Gastrocnemius medialis (tissue), 4 donors: Measurements from ENCODE around the gene CCL1. TPM values are rescaled to one million over a fixed set of nuclear protein-coding genes. Genes with fewer than 3 reads are reported as not detected.

Experiments
- ATAC-seq, 2 donors: fragments of 150-250 bp; one replicate each; pipeline ENCODE4 v1.9.1; 2016
- DNase-seq, 2 donors: peaks; one replicate each; pipeline ENCODE4 v3.0.0-alpha.2; 2019
- H3K27ac ChIP-seq, 4 donors: fragments of 200-600 bp; sonication (generic); 1 replicate in 1 of 4; 2 replicates in 3 of 4; pipeline ENCODE4 v1.5.1; 2016 to 2018; ENCODE audit warnings: mild to moderate bottlenecking in 2 of 4, moderate library complexity in 1 of 4
- H3K27me3 ChIP-seq, 3 donors: fragments of 200-600 bp; sonication (generic) in 2 of 3; 1 replicate in 1 of 3; 2 replicates in 2 of 3; pipeline versions ENCODE4 v1.5.1 to v1.6.0; 2016 to 2019; ENCODE audit warnings: mild to moderate bottlenecking in 1 of 3, moderate library complexity in 1 of 3
- H3K36me3 ChIP-seq, 2 donors: fragments of 200-600 bp; sonication (generic) in 1 of 2; one replicate each; pipeline ENCODE4 v1.5.1; 2017 to 2018
- H3K4me1 ChIP-seq, 2 donors: fragments of 200-600 bp; sonication (generic) in 1 of 2; one replicate each; pipeline ENCODE4 v1.5.1; 2016 to 2017; ENCODE audit warnings: mild to moderate bottlenecking in 2 of 2
- H3K4me3 ChIP-seq, 4 donors: fragments of 200-600 bp; sonication (generic) in 3 of 4; 1 replicate in 1 of 4; 2 replicates in 3 of 4; pipeline ENCODE4 v1.5.1; 2016 to 2019; ENCODE audit warnings: mild to moderate bottlenecking in 2 of 4
- H3K9me3 ChIP-seq, 3 donors: fragments of 200-600 bp; sonication (generic) in 2 of 3; 1 replicate in 1 of 3; 2 replicates in 2 of 3; pipeline ENCODE4 v1.5.1; 2016 to 2019
- CTCF ChIP-seq, 5 experiments: fragments of 450-650 bp in 3 of 5; fragments of 200-600 bp in 2 of 5; sonication (generic) in 2 of 5; IDR thresholded peaks in 4 of 5; conservative IDR thresholded peaks in 1 of 5; 1 replicate in 4 of 5; 2 replicates in 1 of 5; pipeline ENCODE4 v1.5.1; 2016 to 2019; ENCODE audit warnings: antibody characterized with exemption in 5 of 5, mild to moderate bottlenecking in 3 of 5, moderate library complexity in 3 of 5
- POLR2A ChIP-seq, 2 donors: fragments of 450-650 bp; IDR thresholded peaks; one replicate each; pipeline ENCODE4 v1.6.1; 2017; ENCODE audit warnings: antibody characterized with exemption in 2 of 2, mild to moderate bottlenecking in 2 of 2, moderate library complexity in 2 of 2
- in situ Hi-C, 4 donors: fragments of 200-750 bp; cut with MboI; loops; one replicate each; pipeline versions ENCODE4 v1.15.0 to v1.8.0; 2017; ENCODE audit warnings: low sequenced_read_pairs in 4 of 4
- intact Hi-C: fragments of 100-400 bp; cut with DNase I; formaldehyde crosslinking; loops from one replicate; pipeline ENCODE4 v1.15.1; 2023; ENCODE audit warnings: low total_unique reads
- total RNA-seq, 4 donors: library from RNA; depleted of rRNA; stranded (reverse); fragments of >200 nt; gene quantifications; one replicate each; pipeline versions ENCODE4 v1.1.0 to v1.2.3, GENCODE V29; 2016

The CCL1 gene
- total RNA-seq, 4 donors from 2014 or later: not detected

GRCh38 chr17:34391241-34391640 lies 28.2 kb upstream of the CCL1 start:
- no peak for TF ChIP-seq CTCF (IDR thresholded peaks at IDR 0.05 in 4 of 5, conservative IDR thresholded peaks at IDR 0.05 in 1 of 5)
- TF ChIP-seq POLR2A (IDR thresholded peaks at IDR 0.05): no peak
- in situ Hi-C loops: no loop called here
- ATAC-seq: no peak

GRCh38 chr17:34390649-34391048 lies 27.6 kb upstream of the CCL1 start:
- H3K4me1 ChIP-seq: no peaks in the 10 kb centered on the region
- TF ChIP-seq POLR2A (IDR thresholded peaks at IDR 0.05) (no peak), CTCF (IDR thresholded peaks at IDR 0.05 in 4 of 5, conservative IDR thresholded peaks at IDR 0.05 in 1 of 5) (no peak)
- H3K36me3 ChIP-seq: no peaks in the 10 kb centered on the region
- in situ Hi-C loops: no loop called here
- no peaks in the 10 kb centered on the region for H3K9me3 ChIP-seq
- no peaks in the 10 kb centered on the region for H3K27me3 ChIP-seq
- no peak overlapping the region for H3K27ac ChIP-seq
- ATAC-seq (no peak), DNase-seq (no peak)
- H3K4me3 ChIP-seq: no peak overlapping the region
- intact Hi-C loops: loop anchor here (5.0 kb wide), 1 partner anchor 1092 kb away; no protein-coding TSS in a partner anchor

More at GRCh38 chr17:34391241-34391640, 28.2 kb upstream of the CCL1 start:
- no peaks in the 10 kb centered on the region for H3K27me3 ChIP-seq
- no peak overlapping the region for H3K27ac ChIP-seq
- intact Hi-C loops: loop anchor here (5.0 kb wide), 1 partner anchor 1091 kb away; no protein-coding TSS in a partner anchor
- no peak for DNase-seq
- no peaks in the 10 kb centered on the region for H3K9me3 ChIP-seq
- H3K4me1 ChIP-seq: no peaks in the 10 kb centered on the region
- no peak overlapping the region for H3K4me3 ChIP-seq
- no peaks in the 10 kb centered on the region for H3K36me3 ChIP-seq

- Histone ChIP-seq H3K27ac (no peak overlapping the region), H3K27me3 (no peaks in the 10 kb centered on the region), H3K4me3 (no peak overlapping the region), H3K36me3 (no peaks in the 10 kb centered on the region), H3K9me3 (no peaks in the 10 kb centered on the region), H3K4me1 (no peaks in the 10 kb centered on the region)
- no peak for TF ChIP-seq POLR2A (IDR thresholded peaks at IDR 0.05)
- intact Hi-C loops (no loop called here), in situ Hi-C loops (no loop called here)
- no peak for DNase-seq
- ATAC-seq: no peak
Observed at GRCh38 chr17:34389126-34389750, 26.2 kb upstream of the CCL1 start.

- H3K9me3 ChIP-seq: no peaks in the 10 kb centered on the region
- no peak overlapping the region for H3K27ac ChIP-seq
- ATAC-seq: no peak
- TF ChIP-seq CTCF (IDR thresholded peaks at IDR 0.05 in 4 of 5, conservative IDR thresholded peaks at IDR 0.05 in 1 of 5): no peak
- no peak for TF ChIP-seq POLR2A (IDR thresholded peaks at IDR 0.05)
- no peak overlapping the region for H3K4me3 ChIP-seq
- in situ Hi-C loops (no loop called here), intact Hi-C loops (no loop called here)
- no peak for DNase-seq
- H3K4me1 ChIP-seq: no peaks in the 10 kb centered on the region
- no peaks in the 10 kb centered on the region for H3K36me3 ChIP-seq
- no peaks in the 10 kb centered on the region for H3K27me3 ChIP-seq
Observed at GRCh38 chr17:34387566-34387965, 24.5 kb upstream of the CCL1 start.

GRCh38 chr17:34386697-34387550 lies 23.9 kb upstream of the CCL1 start:
- TF ChIP-seq POLR2A (IDR thresholded peaks at IDR 0.05) (no peak), CTCF (IDR thresholded peaks at IDR 0.05 in 4 of 5, conservative IDR thresholded peaks at IDR 0.05 in 1 of 5) (no peak)
- intact Hi-C loops: no loop called here
- ATAC-seq (no peak), DNase-seq (no peak)
- in situ Hi-C loops: no loop called here
- no peak overlapping the region for H3K27ac ChIP-seq
- no peaks in the 10 kb centered on the region for H3K36me3 ChIP-seq
- no peaks in the 10 kb centered on the region for H3K4me1 ChIP-seq
- H3K9me3 ChIP-seq: no peaks in the 10 kb centered on the region
- no peaks in the 10 kb centered on the region for H3K27me3 ChIP-seq
- H3K4me3 ChIP-seq: no peak overlapping the region
